ENCODE data around the gene EIPR1.

DNA sequence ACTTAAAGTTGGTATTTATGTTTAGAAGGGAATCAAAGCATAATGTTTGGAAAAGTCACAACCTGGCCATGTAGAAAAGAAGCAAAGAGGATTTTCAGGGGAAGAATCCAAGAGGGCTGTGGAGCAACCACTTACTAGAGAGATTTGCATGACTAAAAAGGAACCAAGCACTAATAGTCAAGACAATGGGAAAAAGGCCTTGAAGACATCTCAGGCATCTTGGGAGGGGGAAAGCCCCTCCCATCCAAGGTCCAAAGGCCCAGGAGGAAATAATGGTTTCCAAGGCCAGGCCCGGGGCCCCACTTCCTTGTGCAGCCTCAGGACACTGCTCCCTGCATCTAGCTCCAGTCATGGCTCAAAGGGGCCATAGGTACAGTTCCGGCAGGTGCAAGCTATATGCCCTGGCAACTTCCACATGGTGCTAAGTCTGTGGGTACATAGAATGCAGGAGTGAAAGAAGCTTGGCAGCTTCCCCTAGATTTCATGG lies 128.1 kb downstream of the EIPR1 start:
- TF ChIP-seq CTCF (IDR thresholded peaks at IDR 0.05; ENCODE audit: extremely low read depth in 1 of 2, insufficient read depth in 1 of 2, low read depth in 1 of 2, low read length in 2 of 2) (no peak), EZH2 (IDR thresholded peaks at IDR 0.05; ENCODE audit: borderline replicate concordance, low read depth, low read length, severe bottlenecking) (no peak), MAX (IDR thresholded peaks at IDR 0.05; ENCODE audit: insufficient read depth, insufficient read length) (no peak)
